OCI-LY7 (cell line): ENCODE measurements around the gene KLHL25.

ENCODE experiments used
- EZH2phosphoT487 ChIP-seq: fragments of 200-600 bp; sonication (generic); IDR thresholded peaks from 2 replicates; pipeline ENCODE4 v1.6.1; 2018; ENCODE audit warnings: low read depth, borderline replicate concordance, mild to moderate bottlenecking, mixed run types, antibody characterized with exemption, low read length, moderate library complexity, mixed read lengths
- TF ChIP-seq, protein P1 (sequence below): fragments of 200-600 bp; sonication (generic); conservative IDR thresholded peaks from 2 replicates; pipeline ENCODE4 v1.5.1; 2014; ENCODE audit warnings: mild to moderate bottlenecking, antibody characterized with exemption, low read length, moderate library complexity, mixed read lengths

DNA sequence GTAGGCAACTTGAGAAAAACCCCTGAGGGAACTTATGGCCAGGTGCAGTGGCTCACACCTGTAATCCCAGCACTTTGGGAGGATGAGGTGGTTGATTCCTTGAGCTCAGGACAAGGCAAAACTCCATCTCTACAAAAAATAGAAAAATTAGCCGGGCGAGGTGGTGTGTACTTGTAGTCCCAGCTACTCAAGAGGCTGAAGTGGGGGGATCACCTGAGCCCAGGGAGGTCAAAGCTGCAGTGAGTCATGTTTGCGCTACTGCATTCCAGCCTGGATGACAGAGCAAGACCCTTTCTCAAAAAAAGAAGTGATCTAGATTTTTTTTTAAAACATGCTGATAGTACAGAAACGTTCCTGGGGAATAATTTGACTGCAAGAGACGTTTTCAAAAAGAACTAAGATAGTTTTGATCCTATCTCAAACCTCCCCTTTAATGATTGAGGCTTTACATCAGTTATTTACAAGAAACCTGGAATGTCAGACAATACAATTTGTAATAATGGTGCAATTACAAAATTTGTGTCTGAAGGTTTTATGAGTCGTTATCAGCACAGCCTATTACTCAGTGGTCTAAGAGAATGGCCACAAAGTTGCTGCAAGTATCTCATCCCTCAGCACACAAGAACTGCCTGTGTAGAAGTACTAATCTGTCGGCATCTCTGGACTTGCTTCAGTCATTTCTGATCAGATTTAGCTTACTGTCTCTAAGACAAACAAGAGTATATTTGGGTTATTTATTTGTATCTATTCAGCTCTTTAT lies 32.2 kb upstream of the KLHL25 start:
- TF ChIP-seq, protein P1, sequence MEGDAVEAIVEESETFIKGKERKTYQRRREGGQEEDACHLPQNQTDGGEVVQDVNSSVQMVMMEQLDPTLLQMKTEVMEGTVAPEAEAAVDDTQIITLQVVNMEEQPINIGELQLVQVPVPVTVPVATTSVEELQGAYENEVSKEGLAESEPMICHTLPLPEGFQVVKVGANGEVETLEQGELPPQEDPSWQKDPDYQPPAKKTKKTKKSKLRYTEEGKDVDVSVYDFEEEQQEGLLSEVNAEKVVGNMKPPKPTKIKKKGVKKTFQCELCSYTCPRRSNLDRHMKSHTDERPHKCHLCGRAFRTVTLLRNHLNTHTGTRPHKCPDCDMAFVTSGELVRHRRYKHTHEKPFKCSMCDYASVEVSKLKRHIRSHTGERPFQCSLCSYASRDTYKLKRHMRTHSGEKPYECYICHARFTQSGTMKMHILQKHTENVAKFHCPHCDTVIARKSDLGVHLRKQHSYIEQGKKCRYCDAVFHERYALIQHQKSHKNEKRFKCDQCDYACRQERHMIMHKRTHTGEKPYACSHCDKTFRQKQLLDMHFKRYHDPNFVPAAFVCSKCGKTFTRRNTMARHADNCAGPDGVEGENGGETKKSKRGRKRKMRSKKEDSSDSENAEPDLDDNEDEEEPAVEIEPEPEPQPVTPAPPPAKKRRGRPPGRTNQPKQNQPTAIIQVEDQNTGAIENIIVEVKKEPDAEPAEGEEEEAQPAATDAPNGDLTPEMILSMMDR: no peak
- no peak for TF ChIP-seq EZH2phosphoT487
